Retinal pigment epithelial cell (primary cell): ENCODE results near the gene ATXN7L3B.
"Not testable (repeated sequence)": the region's sequence is repeated elsewhere in the genome, so short reads cannot be mapped to it uniquely, and the experiment has no call there.

Experiments used
- DNase-seq: peaks from one replicate; pipeline ENCODE4 v3.0.0-alpha.2; 2010; ENCODE audit warnings: low read depth
- H3K4me3 ChIP-seq: 2 replicates; pipeline ENCODE4 v1.5.1; 2011; ENCODE audit warnings: mild to moderate bottlenecking, low read length, control low read depth, moderate library complexity
- TF ChIP-seq, protein P1 (sequence below): conservative IDR thresholded peaks from 2 replicates; pipeline ENCODE4 v1.5.1; 2011; ENCODE audit warnings: low read depth, low read length, control low read depth, inconsistent platforms

The ATXN7L3B gene, protein sequence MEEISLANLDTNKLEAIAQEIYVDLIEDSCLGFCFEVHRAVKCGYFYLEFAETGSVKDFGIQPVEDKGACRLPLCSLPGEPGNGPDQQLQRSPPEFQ

DNA sequence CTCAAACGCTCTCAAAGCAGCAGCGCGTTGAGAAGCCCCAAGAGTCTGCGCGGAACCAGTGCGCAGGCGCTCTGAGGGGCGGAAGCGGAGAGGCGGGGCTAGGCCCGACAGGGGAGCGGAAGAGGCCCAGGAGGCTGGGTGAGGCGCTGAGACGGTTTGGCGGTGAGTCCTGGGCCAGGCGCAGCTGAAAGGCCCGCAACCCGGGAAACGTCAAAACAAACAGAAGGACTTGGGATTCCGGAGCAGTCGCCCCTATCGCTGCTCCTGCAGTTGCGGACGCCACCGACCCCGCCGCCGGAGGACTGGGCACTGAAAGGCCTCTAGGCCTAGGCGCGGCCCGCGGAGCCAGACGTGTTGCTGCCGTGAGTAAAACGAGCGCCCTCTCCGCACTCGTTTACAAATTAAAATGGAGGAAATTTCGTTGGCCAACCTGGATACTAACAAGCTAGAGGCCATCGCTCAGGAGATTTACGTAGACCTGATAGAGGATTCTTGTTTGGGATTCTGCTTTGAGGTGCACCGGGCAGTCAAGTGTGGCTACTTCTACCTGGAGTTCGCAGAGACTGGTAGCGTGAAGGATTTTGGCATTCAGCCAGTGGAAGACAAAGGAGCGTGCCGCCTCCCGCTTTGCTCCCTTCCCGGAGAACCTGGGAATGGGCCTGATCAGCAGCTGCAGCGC, at the start of gene ATXN7L3B:
Gene ATXN7L3B, plus strand, starts transcription at position 129 of the 679 bp plus-strand sequence. Its CDS starts 278 bp downstream, at position 407.
- DNase-seq = peak; percentile 79
- TF ChIP-seq, protein P1, sequence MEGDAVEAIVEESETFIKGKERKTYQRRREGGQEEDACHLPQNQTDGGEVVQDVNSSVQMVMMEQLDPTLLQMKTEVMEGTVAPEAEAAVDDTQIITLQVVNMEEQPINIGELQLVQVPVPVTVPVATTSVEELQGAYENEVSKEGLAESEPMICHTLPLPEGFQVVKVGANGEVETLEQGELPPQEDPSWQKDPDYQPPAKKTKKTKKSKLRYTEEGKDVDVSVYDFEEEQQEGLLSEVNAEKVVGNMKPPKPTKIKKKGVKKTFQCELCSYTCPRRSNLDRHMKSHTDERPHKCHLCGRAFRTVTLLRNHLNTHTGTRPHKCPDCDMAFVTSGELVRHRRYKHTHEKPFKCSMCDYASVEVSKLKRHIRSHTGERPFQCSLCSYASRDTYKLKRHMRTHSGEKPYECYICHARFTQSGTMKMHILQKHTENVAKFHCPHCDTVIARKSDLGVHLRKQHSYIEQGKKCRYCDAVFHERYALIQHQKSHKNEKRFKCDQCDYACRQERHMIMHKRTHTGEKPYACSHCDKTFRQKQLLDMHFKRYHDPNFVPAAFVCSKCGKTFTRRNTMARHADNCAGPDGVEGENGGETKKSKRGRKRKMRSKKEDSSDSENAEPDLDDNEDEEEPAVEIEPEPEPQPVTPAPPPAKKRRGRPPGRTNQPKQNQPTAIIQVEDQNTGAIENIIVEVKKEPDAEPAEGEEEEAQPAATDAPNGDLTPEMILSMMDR = no peak
- H3K4me3 ChIP-seq = peak within 1 kb of the TSS; percentile 78

DNA sequence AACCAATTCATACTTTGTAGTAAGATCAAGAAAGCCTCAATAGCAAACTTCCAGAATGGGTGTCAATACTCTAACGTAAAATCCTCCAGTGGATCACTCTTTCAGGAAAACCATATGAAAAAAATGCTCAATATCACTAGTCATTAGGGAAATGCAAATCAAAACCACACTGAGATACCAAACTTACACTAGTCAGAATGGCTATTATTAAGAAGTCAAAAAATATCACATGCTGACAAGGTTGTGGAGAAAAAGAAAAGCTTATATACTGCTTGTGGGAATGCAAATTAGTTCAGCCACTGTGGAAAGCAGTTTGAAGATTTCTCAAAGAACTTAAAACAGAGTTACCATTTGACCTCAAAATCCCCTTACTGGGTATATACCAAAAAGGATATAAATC, 49.5 kb upstream of the ATXN7L3B start:
- TF ChIP-seq, protein P1 = no peak
- no peak overlapping the region for H3K4me3 ChIP-seq
- DNase-seq = no peak

DNA sequence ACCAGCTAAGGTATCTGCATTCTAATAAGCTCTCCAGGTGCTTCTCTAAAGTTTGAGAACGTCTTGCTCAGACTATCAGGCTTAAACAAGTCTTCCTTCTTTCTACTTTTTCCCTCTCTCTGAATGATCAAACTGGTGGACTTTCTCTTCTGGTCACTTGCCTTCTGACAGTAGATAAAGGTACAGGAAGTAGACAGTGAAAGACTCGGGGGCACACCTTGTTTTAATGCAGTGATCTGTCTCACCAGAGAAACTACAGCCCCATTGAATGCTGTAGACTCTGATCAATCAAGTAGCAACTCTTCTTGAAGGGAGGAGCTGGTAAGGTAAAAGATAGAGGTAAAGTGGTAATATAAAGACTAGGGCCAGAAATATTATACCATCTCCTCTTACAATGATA, 48.1 kb upstream of the ATXN7L3B start:
- DNase-seq = no peak
- no peak overlapping the region for H3K4me3 ChIP-seq
- TF ChIP-seq, protein P1 = no peak

DNA sequence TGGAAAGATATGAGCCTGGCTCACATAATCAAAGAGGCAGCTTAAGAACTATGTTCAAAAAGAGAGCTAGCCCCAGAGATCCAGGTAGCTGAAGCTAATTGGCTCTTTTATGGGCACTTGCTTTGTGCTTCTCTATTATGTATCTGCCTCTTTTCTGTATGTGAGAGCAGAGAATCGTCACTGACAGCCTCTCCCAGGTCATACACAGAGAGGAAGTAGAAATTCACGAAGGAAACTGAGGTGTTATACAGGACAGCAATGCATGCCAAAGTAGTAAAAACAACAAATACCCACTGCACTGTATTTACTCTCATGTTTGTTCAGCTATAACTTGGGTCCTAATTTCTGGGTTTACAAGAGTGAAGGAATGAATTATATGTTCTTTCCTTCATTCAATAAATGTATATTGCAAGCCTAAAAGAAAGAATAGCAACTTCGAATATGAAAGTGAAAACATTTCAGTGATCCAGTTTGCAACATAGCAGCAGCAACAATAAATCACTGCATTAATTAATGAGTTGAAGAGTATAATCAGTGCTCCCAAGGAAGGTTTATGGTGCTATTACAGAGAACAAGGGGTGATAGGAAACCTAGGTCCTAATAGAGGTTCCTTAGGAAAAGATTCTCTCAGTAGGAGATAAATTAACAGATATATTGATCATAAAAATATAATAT, 47.1 kb upstream of the ATXN7L3B start:
- TF ChIP-seq, protein P1 = no peak
- DNase-seq = no peak
- no peak overlapping the region for H3K4me3 ChIP-seq

DNA sequence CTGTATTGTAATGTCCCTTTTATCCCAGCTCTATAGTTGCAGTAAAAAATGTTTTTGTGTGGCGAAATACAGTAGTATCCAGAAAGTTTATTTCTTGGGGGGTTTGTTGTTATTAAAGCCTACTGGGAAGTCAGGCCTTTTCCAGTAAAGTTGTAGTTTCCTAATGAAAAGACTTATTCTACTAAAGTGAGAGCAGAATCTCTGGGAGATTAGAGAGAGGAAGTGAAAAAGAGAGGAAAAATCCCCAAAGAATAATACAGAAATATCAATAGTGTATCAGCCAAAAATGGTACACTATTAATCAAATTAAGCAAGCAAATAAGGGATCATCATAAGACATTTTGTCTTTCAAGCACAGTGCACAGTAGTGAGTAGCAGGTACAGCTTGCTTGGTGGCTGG, 46.3 kb upstream of the ATXN7L3B start:
- TF ChIP-seq, protein P1 = no peak
- H3K4me3 ChIP-seq = no peak overlapping the region
- no peak for DNase-seq

DNA sequence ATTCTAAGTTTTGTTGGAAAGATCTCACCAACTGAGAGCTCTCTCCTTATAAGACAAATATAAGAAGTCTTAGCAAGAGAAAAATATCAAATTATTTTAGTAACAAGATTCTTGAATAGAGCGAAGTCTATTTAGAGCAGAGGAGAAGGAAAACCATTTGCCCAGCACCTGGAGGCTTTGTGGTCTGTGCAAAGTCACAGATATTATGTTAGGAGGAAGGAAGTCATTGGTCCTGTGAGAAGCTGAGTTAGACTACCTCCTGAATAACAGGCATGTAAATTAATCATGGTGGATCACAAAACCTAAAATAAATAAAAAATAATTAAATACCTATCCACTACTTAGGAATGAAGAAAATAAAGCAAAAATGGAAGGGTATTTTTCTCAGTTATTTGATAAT, 38.4 kb upstream of the ATXN7L3B start:
- TF ChIP-seq, protein P1 = no peak
- H3K4me3 ChIP-seq = no peak overlapping the region

DNA sequence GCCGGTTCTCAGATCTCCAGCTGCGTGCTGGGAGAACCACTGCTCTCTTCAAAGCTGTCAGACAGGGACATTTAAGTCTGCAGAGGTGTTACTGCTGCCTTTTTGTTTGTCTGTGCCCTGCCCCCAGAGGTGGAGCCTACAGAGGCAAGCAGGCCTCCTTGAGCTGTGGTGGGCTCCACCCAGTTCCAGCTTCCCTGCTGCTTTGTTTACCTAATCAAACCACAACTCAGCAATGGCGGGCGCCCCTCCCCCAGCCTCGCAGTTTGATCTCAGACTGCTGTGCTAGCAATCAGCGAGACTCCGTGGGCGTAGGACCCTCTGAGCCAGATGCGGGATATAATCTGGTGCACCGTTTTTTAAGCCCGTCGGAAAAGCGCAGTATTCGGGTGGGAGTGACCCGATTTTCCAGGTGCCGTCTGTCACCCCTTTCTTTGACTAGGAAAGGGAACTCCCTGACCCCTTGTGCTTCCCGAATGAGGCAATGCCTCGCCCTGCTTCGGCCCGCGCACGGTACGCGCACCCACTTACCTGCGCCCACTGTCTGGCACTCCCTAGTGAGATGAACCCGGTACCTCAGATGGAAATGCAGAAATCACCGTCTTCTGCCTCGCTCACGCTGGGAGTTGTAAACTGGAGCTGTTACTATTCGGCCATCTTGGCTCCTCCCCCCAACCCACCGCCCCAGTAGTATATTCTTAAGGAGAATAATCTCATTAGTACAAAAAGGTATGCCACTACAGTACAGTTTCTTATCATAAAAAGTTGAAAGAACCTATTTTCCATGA, 28.6 kb upstream of the ATXN7L3B start:
- H3K4me3 ChIP-seq, DNase-seq: not testable (repeated sequence)

More for the DNA sequence above, 38.4 kb upstream of the ATXN7L3B start:
- no peak for DNase-seq
